ENCODE data around the gene ZNF765. TPM values are rescaled to one million over a fixed set of nuclear protein-coding genes. Genes with fewer than 3 reads are reported as not detected.
"Not testable (repeated sequence)": the region's sequence is repeated elsewhere in the genome, so short reads cannot be mapped to it uniquely, and the experiment has no call there.

ZNF765 gene
- total RNA-seq = 1 to 10 TPM; 4.3 to 6.2 (median 4.4) TPM
- polyA plus RNA-seq = 2.5 TPM
- long read RNA-seq, donor 1, full-length matches to known transcripts = 13 of 17 reads
- long read RNA-seq, donor 1, partial matches to known transcripts = 0 of 17 reads
- long read RNA-seq, donor 1, other reads (novel, unspliced or antisense) = 4 of 17 reads
- long read RNA-seq, donor 2, partial matches to known transcripts = 0 of 1 reads
- long read RNA-seq, donor 2, other reads (novel, unspliced or antisense) = 0 of 1 reads
- long read RNA-seq, donor 3, full-length matches to known transcripts = 9 of 18 reads
- long read RNA-seq, donor 3, partial matches to known transcripts = 4 of 18 reads
- long read RNA-seq, donor 3, other reads (novel, unspliced or antisense) = 5 of 18 reads
- long read RNA-seq, donor 4, full-length matches to known transcripts = 1 of 1 reads
- long read RNA-seq, donor 4, partial matches to known transcripts = 0 of 1 reads
- long read RNA-seq, donor 4, other reads (novel, unspliced or antisense) = 0 of 1 reads

DNA sequence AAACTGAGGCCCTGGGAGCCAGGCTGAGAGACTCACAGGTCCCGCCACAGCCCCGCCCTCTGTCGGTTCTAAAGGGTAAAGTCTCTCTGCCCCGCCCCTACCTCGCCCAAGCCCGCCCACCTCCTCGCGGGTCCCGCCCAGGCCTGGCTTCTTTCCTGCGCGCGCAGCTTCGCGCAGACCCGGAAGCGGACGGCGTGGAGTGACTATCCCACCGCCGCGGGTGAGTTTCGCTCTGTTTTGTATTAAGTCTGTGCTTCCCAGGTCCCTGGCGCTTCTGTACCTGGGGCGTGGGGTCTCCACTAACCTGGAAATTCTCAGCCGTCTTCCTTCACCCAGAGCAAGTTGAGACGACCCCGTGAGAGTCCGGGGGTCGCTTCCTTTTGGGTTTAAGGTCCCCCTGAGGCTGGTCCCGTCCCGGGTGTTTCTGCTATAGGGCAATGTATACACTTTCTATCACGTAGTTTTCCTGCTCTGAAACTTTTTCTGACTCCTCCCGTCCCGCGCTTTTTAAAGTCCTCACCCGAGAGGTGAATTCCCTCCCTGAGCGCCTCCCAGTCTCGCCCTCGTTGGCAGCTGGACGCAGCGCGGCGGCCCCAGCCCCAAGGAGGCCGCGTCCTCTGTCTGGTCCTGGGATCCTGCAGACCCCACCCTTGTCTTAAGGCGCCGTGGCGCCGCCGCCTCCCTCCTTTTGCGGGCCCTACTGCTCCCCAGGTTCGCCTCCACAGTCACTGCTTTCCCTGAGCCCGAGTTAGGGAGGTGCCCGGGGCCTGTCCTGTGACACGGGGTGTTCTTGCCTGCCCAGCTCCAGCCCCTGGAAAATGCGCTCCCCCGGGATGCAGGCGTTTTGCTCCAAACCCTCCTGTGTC, at the start of gene ZNF765:
ZNF765 (plus strand) TSS at position 176 of the 866 bp plus-strand sequence. CDS start 2,867 bp downstream, outside the sequence.
- intact Hi-C loops (cut with DNase I) = no loop called here
- Histone ChIP-seq H3K4me1 (ENCODE audit: control insufficient read depth, insufficient read depth, low read length) (no peaks in the 10 kb centered on the region), H3K9me3 (ENCODE audit: control insufficient read depth, low read length) (no peaks in the 10 kb centered on the region), H3K27ac (ENCODE audit: low read length) (peak within 1 kb of the TSS; percentile 79), H3K4me3 (ENCODE audit: low read length) (peak within 1 kb of the TSS; percentile 92), H3K27me3 (ENCODE audit: control insufficient read depth, insufficient read depth) (no peaks in the 10 kb centered on the region)
- peak; percentile 95 to 98 (median 98) for DNase-seq
- WGBS = under 1% methylated on average over 58 of the region's 58 CpGs
- peak; percentile 100 for ATAC-seq

DNA sequence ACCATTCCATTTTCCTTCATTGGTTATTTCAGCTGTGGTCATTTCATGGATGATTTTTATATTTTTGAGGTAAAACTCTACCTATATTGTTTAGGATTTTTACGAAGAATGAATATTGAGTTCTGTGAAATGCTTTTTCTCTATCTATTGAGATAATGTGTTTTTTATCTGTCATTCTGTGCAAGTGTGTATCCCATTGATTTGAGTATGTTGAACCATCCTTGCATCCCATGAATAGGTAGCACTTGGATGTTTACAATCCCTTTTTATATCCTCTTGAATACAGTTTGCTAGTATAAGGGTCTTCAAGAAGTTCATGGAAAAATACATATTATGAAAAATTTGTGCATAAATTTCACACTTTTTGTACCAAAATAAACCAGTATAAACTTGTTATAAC, 39.2 kb upstream of the ZNF765 start:
- H3K27me3 ChIP-seq (ENCODE audit: control insufficient read depth, insufficient read depth) = no peaks in the 10 kb centered on the region
- intact Hi-C loops (cut with DNase I) = no loop called here
- H3K4me1 ChIP-seq (ENCODE audit: control insufficient read depth, insufficient read depth, low read length) = no peaks in the 10 kb centered on the region
- ATAC-seq = no peak
- no peak overlapping the region for H3K27ac ChIP-seq (ENCODE audit: low read length)
- 97% methylated on average over 1 of the region's 1 CpG for WGBS
- no peak for DNase-seq
- peaks cover 1% of the 10 kb centered on the region for H3K9me3 ChIP-seq (ENCODE audit: control insufficient read depth, low read length)
- no peak overlapping the region for H3K4me3 ChIP-seq (ENCODE audit: low read length)

DNA sequence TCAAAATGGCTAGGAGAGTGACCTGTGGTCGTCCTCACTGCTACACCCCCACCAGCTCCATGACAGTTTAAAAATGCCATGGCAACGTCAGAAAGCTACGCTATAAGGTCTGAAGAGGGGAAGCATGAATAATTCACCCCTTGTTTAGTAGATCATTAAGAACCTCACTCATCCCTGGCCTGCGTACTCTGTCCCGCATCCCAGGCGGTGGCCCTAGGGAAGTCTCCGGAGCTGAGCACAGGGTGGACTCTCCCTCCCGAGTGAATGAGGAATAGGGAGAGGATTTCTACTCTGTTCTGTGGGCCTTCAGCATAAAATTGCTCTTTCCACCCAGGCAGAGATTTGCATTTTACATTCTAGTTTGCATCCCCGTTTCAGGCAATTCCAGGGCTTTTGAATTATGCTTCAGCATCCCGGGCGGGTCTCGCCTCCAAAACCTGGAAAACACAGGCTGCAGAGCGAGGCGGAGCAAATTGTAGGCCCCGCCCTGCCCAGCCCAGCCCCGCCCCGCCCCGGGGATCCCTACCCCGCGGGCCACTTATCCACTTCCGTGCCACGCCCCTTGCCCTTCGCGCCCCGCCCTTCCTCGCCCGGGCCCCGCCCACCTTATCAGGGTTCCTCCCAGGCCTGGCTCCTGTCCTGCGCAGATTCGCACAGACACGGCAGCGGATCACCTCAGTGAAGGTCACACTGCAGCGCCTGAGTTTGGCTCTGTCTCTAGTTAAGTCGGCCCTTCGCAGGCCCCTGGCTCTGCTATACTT, 36.9 kb upstream of the ZNF765 start:
- intact Hi-C loops (cut with DNase I) = no loop called here
- Histone ChIP-seq H3K27ac (ENCODE audit: low read length) (no peak overlapping the region), H3K4me1 (ENCODE audit: control insufficient read depth, insufficient read depth, low read length) (no peaks in the 10 kb centered on the region), H3K27me3 (ENCODE audit: control insufficient read depth, insufficient read depth) (no peaks in the 10 kb centered on the region), H3K9me3 (ENCODE audit: control insufficient read depth, low read length) (no peaks in the 10 kb centered on the region), H3K4me3 (ENCODE audit: low read length) (no peak overlapping the region)
- 59% methylated on average over 35 of the region's 35 CpGs for WGBS
- DNase-seq = peak in 1 of 3 donors; percentile 50
- ATAC-seq = peak in 1 of 2 donors; percentile 48

DNA sequence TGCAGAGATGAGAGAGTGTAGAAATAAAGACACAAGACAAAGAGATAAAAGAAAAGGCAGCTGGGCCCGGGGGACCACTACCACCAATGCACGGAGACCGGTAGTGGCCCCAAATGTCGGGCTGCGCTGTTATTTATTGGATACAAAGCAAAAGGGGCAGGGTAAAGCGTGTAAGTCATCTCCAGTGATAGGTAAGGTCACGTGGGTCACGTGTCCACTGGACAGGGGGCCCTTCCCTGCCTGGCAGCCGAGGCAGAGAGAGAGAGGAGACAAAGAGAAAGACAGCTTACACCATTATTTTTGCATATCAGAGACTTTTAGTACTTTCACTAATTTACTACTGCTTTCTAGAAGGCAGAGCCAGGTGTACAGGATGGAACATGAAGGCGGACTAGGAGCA, 34.9 kb upstream of the ZNF765 start:
- DNase-seq; H3K9me3 ChIP-seq (ENCODE audit: control insufficient read depth, low read length); ATAC-seq; H3K4me3 ChIP-seq (ENCODE audit: low read length); H3K4me1 ChIP-seq (ENCODE audit: control insufficient read depth, insufficient read depth, low read length); H3K27ac ChIP-seq (ENCODE audit: low read length); H3K27me3 ChIP-seq (ENCODE audit: control insufficient read depth, insufficient read depth): not testable (repeated sequence)
- WGBS = 90% methylated on average over 10 of the region's 10 CpGs
- intact Hi-C loops (cut with DNase I) = loop anchor here in 2 of 4 donors (10.0 kb wide), 1 partner anchor 165 kb away; the partner anchor contains the start of gene ZNF665 (in 2 of the 2)

- DNase-seq (peak; percentile 86 to 96 (median 95)), ATAC-seq (peak; percentile 100)
- Histone ChIP-seq H3K27ac (ENCODE audit: low read length) (peak within 1 kb of the TSS; percentile 21), H3K9me3 (ENCODE audit: control insufficient read depth, low read length) (no peaks in the 10 kb centered on the region), H3K4me1 (ENCODE audit: control insufficient read depth, insufficient read depth, low read length) (peaks cover 3% of the 10 kb centered on the region), H3K27me3 (ENCODE audit: control insufficient read depth, insufficient read depth) (no peaks in the 10 kb centered on the region), H3K4me3 (ENCODE audit: low read length) (peak within 1 kb of the TSS; percentile 72)
- WGBS = under 1% methylated on average over 45 of the region's 45 CpGs
- intact Hi-C loops (cut with DNase I) = loop anchor here in 2 of 4 donors (10.0 kb wide), 1 partner anchor 171 kb away; the partner anchor contains the start of gene ZNF665 (in 2 of the 2)
Measured at GRCh38 chr19:53365134-53365898, 29.6 kb upstream of the ZNF765 start, which contains the start of gene ZNF525. TSS of gene ZNF525 (plus strand) at chr19:53365705. CDS start at chr19:53372282, 6,577 bp downstream.

- H3K4me3 ChIP-seq (ENCODE audit: low read length) = peak overlapping the region; percentile 72
- no peaks in the 10 kb centered on the region for H3K27me3 ChIP-seq (ENCODE audit: control insufficient read depth, insufficient read depth)
- peak; percentile 23 to 62 (median 43) for DNase-seq
- no peaks in the 10 kb centered on the region for H3K9me3 ChIP-seq (ENCODE audit: control insufficient read depth, low read length)
- peak; percentile 60 to 69 for ATAC-seq
- intact Hi-C loops (cut with DNase I) = loop anchor here in 2 of 4 donors (10.0 kb wide), 1 partner anchor 171 kb away; the partner anchor contains the start of gene ZNF665 (in 2 of the 2)
- H3K4me1 ChIP-seq (ENCODE audit: control insufficient read depth, insufficient read depth, low read length) = peaks cover 3% of the 10 kb centered on the region
- 1% methylated on average over 32 of the region's 32 CpGs for WGBS
- H3K27ac ChIP-seq (ENCODE audit: low read length) = no peak overlapping the region
Measured at GRCh38 chr19:53365899-53366493, 29.0 kb upstream of the ZNF765 start.

DNA sequence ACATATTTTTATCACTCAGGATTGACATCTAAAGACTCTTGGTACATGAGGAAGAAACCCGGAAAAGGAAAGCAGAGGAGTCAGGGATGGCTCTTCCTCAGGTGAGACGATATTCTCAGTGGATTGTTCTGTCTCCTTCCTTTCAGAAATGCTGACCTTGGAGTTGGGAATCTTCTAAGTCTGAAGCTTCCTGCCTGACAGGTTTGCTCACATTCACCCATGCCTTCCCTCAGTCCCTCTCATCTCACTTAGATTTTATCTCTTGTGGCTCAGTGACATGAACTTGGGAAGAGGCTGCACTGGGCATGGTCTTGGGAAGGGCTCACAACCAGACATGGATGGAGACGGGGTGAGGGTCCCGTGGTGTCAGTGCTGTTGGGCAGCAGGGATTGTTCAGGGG, 22.8 kb upstream of the ZNF765 start:
- Histone ChIP-seq H3K4me3 (ENCODE audit: low read length) (no peak overlapping the region), H3K9me3 (ENCODE audit: control insufficient read depth, low read length) (no peaks in the 10 kb centered on the region), H3K27ac (ENCODE audit: low read length) (no peak overlapping the region), H3K27me3 (ENCODE audit: control insufficient read depth, insufficient read depth) (no peaks in the 10 kb centered on the region), H3K4me1 (ENCODE audit: control insufficient read depth, insufficient read depth, low read length) (no peaks in the 10 kb centered on the region)
- intact Hi-C loops (cut with DNase I) = no loop called here
- DNase-seq = no peak
- ATAC-seq = no peak
- WGBS = 91% methylated on average over 4 of the region's 4 CpGs

DNA sequence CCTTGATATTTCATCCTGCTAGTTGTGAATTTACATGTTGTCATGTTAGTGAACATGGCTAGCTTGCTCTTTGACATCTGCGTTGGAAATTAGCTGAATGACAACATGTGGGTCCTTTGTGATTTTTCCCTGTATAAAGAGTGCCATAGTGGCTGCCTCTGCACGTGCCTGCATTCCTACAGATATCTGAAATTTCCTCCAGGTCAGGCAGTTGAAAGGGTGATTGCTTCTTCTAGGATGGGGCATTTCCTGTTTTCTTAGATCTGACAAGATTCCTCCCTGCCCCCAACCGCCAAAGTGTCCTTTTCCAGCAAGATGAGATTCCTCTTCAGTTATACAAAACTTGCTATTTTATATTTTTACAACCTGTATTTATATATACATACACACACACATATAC, 20.7 kb upstream of the ZNF765 start:
- WGBS = 65% methylated on average over 3 of the region's 3 CpGs
- intact Hi-C loops (cut with DNase I) = no loop called here
- DNase-seq (no peak), ATAC-seq (no peak)
- no peaks in the 10 kb centered on the region for H3K27me3 ChIP-seq (ENCODE audit: control insufficient read depth, insufficient read depth)
- no peak overlapping the region for H3K4me3 ChIP-seq (ENCODE audit: low read length)
- no peaks in the 10 kb centered on the region for H3K9me3 ChIP-seq (ENCODE audit: control insufficient read depth, low read length)
- no peaks in the 10 kb centered on the region for H3K4me1 ChIP-seq (ENCODE audit: control insufficient read depth, insufficient read depth, low read length)
- no peak overlapping the region for H3K27ac ChIP-seq (ENCODE audit: low read length)

GRCh38 chr19:53374743-53375142, 20.2 kb upstream of the ZNF765 start:
- intact Hi-C loops (cut with DNase I) = no loop called here
- H3K27ac ChIP-seq (ENCODE audit: low read length) = no peak overlapping the region
- no peaks in the 10 kb centered on the region for H3K4me1 ChIP-seq (ENCODE audit: control insufficient read depth, insufficient read depth, low read length)
- no peaks in the 10 kb centered on the region for H3K27me3 ChIP-seq (ENCODE audit: control insufficient read depth, insufficient read depth)
- WGBS = 100% methylated on average over 1 of the region's 1 CpG
- H3K4me3 ChIP-seq (ENCODE audit: low read length) = no peak overlapping the region
- ATAC-seq = no peak
- DNase-seq = no peak
- no peaks in the 10 kb centered on the region for H3K9me3 ChIP-seq (ENCODE audit: control insufficient read depth, low read length)

Data from right cardiac atrium (tissue), 5 donors.